ENCODE results near the gene KRT71.

The KRT71 gene

DNA sequence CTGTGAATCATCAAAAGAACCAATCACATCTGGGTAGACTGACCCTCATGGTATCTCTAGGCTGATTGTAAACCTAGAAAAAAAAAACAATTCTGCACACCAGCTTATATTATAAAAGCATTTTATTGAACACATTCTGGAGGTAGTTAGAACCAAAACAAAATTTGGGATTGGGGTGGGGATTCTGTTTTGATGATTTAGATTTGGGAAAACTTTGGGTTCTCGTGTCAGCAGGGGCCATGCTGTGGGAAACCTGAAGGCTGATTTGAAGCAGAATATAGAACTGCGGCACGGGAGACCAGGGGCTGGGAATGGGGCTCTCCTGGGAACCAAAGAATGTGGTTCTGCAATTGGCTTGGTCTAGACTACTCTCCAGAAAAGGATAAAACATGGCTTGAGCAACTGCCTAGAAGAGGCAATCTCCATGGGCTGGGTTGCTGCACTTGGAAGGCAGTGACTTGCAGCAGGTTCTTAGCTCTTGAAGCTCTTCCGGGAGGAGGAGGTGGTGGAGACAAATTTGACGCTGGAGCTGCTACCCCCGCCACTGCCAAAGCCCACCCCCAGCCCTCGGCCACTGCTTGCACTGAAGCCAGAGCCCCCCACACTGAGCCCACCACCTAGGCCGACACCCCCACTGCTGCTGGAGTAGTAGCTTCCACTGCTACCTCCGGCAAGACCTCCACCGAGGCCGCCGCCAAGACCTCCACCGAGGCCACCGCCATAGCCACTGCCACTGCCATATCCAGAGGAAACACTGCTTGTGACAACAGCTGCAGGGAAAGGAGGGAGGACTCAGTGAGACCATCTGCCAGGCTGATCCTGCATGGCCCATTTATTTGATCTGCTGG is 38.2 kb downstream of the KRT71 start:
- no peak overlapping the region for H3K9ac ChIP-seq
- no peaks in the 10 kb centered on the region for H3K36me3 ChIP-seq (ENCODE audit: control insufficient read depth, insufficient read depth, low read length)
- H3K4me1 ChIP-seq, result no peaks in the 10 kb centered on the region
- no peak overlapping the region for H3K4me2 ChIP-seq (ENCODE audit: low read length)
- TF ChIP-seq, protein P1, sequence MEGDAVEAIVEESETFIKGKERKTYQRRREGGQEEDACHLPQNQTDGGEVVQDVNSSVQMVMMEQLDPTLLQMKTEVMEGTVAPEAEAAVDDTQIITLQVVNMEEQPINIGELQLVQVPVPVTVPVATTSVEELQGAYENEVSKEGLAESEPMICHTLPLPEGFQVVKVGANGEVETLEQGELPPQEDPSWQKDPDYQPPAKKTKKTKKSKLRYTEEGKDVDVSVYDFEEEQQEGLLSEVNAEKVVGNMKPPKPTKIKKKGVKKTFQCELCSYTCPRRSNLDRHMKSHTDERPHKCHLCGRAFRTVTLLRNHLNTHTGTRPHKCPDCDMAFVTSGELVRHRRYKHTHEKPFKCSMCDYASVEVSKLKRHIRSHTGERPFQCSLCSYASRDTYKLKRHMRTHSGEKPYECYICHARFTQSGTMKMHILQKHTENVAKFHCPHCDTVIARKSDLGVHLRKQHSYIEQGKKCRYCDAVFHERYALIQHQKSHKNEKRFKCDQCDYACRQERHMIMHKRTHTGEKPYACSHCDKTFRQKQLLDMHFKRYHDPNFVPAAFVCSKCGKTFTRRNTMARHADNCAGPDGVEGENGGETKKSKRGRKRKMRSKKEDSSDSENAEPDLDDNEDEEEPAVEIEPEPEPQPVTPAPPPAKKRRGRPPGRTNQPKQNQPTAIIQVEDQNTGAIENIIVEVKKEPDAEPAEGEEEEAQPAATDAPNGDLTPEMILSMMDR (IDR thresholded peaks at IDR 0.05), result no peak
- H3K27me3 ChIP-seq (ENCODE audit: control insufficient read depth, insufficient read depth, low read length), result no peaks in the 10 kb centered on the region
- H3K79me2 ChIP-seq, result no peaks in the 10 kb centered on the region
- no peak overlapping the region for H2AFZ ChIP-seq
- H3K4me3 ChIP-seq (ENCODE audit: low read depth, low read length), result no peak overlapping the region
- no peaks in the 10 kb centered on the region for H3K9me3 ChIP-seq (ENCODE audit: control insufficient read depth, low read length)
- no peak overlapping the region for H3K27ac ChIP-seq

- H3K27me3 ChIP-seq (ENCODE audit: control insufficient read depth, insufficient read depth, low read length), result no peaks in the 10 kb centered on the region
Measured at GRCh38 chr12:52513736-52514135, 39.2 kb downstream of the KRT71 start.

DNA sequence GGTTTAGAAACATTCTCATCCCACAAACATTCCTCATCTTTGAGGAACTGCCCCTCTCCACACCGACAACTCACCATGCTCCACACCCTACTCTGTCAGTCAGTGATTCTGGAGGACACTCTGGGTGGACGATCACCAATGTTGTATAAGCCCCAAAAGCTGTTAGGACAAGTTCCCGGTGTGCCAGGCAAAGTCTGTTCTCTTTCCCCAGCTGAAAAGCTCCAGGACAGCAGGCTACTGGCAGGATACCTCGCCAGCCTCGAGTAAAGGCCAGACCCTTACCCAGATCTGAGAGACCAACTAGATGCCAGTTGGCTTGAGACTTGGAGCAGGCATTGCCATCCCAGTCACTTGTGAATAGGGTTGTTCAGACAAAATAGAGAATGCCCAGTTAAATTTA is 44.7 kb downstream of the KRT71 start:
- no peak overlapping the region for H3K9ac ChIP-seq
- TF ChIP-seq, protein P1 (IDR thresholded peaks at IDR 0.05), result no peak
- H2AFZ ChIP-seq, result no peak overlapping the region
- no peak overlapping the region for H3K4me3 ChIP-seq (ENCODE audit: low read depth, low read length)
- H3K27me3 ChIP-seq (ENCODE audit: control insufficient read depth, insufficient read depth, low read length), result no peaks in the 10 kb centered on the region
- H3K36me3 ChIP-seq (ENCODE audit: control insufficient read depth, insufficient read depth, low read length), result no peaks in the 10 kb centered on the region
- H3K27ac ChIP-seq, result no peak overlapping the region
- no peaks in the 10 kb centered on the region for H3K79me2 ChIP-seq
- H3K9me3 ChIP-seq (ENCODE audit: control insufficient read depth, low read length), result no peaks in the 10 kb centered on the region
- H3K4me2 ChIP-seq (ENCODE audit: low read length), result no peak overlapping the region
- no peaks in the 10 kb centered on the region for H3K4me1 ChIP-seq

More at GRCh38 chr12:52513736-52514135, 39.2 kb downstream of the KRT71 start:
- H3K27ac ChIP-seq, result no peak overlapping the region
- no peaks in the 10 kb centered on the region for H3K79me2 ChIP-seq
- H2AFZ ChIP-seq, result no peak overlapping the region
- H3K9me3 ChIP-seq (ENCODE audit: control insufficient read depth, low read length), result no peaks in the 10 kb centered on the region
- no peak overlapping the region for H3K9ac ChIP-seq
- TF ChIP-seq, protein P1 (IDR thresholded peaks at IDR 0.05), result no peak
- H3K36me3 ChIP-seq (ENCODE audit: control insufficient read depth, insufficient read depth, low read length), result no peaks in the 10 kb centered on the region
- H3K4me1 ChIP-seq, result no peaks in the 10 kb centered on the region
- no peak overlapping the region for H3K4me3 ChIP-seq (ENCODE audit: low read depth, low read length)
- H3K4me2 ChIP-seq (ENCODE audit: low read length), result no peak overlapping the region

DNA sequence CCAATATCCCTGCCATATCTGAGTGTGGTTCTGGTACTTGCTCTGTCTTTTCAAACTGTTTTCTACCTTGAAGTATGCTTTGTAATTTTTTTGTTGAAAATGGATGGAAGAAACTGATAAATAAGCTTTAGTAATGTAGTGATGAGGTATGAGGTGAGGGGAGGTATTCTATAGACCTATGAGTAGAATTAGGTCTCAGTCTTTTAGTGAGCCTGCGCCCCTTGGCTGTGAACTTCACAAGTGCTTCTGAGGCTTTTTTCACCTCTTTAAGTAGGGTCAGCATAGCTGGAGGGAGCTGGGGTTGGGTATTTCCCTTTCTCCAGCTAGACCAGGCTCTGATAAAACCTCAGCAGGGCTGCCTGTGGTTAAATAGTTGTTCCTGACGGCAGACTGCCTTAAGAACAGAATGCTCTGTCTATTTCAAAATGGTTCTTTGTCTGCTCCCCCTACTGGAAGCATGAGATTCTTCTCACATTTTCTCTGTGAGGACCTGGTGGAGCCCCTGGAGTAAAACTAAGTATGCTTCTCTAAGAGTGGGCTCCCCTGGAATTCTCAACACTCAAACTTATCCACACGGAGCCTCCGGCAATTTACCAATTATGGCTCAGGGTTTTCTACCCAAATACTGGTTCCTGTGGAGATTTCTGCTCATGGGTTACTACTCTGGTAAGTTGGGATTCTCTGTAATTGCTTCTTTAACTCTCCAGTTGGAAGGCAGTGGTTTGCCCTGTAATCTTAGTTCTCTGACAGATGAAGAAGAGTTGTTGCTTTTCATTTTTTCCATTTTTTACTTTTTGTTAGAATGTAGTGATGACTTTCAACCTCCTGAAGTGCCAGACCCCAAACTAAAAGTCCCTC is 45.9 kb downstream of the KRT71 start:
- no peaks in the 10 kb centered on the region for H3K79me2 ChIP-seq
- H2AFZ ChIP-seq, result peak overlapping the region; percentile 55
- H3K4me2 ChIP-seq (ENCODE audit: low read length), result no peak overlapping the region
- H3K9me3 ChIP-seq (ENCODE audit: control insufficient read depth, low read length), result no peaks in the 10 kb centered on the region
- no peak overlapping the region for H3K27ac ChIP-seq
- H3K4me1 ChIP-seq, result no peaks in the 10 kb centered on the region
- no peaks in the 10 kb centered on the region for H3K36me3 ChIP-seq (ENCODE audit: control insufficient read depth, insufficient read depth, low read length)
- no peak overlapping the region for H3K4me3 ChIP-seq (ENCODE audit: low read depth, low read length)
- TF ChIP-seq, protein P1 (IDR thresholded peaks at IDR 0.05), result peak; percentile 64
- no peaks in the 10 kb centered on the region for H3K27me3 ChIP-seq (ENCODE audit: control insufficient read depth, insufficient read depth, low read length)
- H3K9ac ChIP-seq, result no peak overlapping the region
